NCI-H1930 (cell line): ENCODE data around the gene PARP15.
A peak's percentile ranks its signal among the peaks of the same experiment; 100 is the strongest.
"Not testable (repeated sequence)": the region's sequence is repeated elsewhere in the genome, so short reads cannot be mapped to it uniquely, and the experiment has no call there.

Experiments
- DNase-seq, 2 experiments: peaks; one replicate each; lab custom pipeline; 2025; lab: John Stamatoyannopoulos, UW

PARP15 gene

GRCh38 chr3:122577409-122578031 is at the start of gene PARP15:
Gene PARP15 (plus strand): TSS chr3:122577650. CDS start chr3:122577668, 18 bp downstream.
- no peak for DNase-seq

DNA sequence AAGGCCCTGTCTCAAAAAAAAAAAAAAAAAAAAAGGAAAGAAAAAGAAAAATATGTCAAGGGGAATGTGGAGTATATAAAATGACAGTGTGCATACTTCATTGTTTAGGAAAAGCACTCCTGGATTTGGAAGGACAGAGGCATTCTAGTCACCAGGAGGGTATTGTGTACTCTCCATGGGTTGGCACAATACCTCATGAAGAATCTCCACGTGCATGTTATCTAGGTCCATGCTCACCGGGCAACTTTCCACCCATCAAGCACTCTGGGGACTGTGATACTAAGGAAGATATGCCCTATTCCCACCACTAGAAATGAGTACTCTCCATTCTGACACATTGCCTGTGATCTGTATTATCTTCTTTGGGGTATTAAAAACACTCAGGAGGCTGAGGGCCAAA is 47.3 kb upstream of the PARP15 start:
- DNase-seq: no peak

DNA sequence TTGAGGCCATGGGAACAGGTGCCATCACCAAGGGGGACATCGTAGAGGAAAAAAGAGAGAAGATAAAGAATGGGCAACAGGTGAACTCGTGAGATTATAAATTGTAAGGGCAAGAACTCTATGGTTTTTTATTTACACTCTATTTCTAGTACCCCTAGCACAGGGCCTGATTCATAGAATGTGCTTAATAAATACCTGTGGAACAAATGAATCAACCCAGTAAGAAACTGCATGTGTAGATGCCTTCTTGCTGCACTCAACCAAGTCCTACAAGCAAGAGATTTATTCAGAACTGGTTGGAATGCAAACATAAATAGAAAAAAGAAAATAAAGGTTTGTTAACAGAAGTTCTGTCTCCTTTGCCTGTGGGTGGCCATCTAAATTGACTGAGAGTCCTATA is 44.0 kb upstream of the PARP15 start:
- no peak for DNase-seq

DNA sequence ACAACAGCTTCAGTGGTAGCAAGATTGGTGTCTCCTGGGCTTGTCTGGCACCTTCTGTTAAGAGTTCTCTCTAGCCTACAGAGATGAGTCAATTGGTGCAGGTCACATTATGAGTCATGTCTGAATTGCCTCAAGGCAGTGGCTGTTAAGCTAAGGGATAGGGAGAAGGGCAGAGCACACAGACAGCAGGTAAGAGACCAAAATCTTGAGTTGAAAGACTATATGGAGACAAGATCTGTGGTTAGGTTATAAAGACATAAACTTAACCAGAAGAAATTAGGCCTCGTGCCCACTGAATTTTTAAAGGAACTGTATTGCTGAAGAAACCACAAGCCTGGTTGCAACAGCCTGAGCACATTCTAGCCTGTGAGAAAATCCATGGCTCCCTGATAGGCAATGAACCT is 43.5 kb upstream of the PARP15 start:
- DNase-seq: no peak

DNA sequence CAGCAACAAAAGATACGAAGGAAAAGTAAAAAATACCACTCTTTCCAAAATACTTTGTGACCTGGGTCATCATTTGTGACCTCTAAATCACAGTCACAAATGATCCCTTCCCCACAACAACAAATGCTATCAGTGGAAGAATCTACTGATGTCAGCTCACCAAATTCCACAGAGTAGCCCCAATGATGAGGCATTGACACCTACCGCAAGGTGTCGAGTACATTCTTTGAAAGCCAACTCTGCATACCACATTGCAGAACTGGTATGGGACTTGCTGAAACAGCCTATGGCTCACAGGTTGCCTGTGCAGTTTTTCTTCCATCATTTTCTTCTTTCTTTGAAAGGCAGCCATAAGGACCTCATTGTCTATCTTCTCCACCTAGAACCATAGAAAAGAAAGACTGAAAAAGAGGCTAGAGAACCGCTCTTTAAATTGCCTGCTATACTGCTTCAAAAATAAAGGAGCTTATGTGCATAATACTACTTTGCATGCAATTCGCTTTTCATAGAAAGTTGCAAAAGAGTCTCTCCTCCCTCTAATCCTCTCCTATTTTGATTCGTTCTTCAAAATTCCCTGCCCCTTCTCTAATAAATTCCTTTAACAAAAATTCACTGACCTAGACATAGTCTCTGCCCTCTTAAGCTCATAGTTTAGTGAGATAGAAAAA is 41.4 kb upstream of the PARP15 start:
- DNase-seq: no peak

GRCh38 chr3:122536632-122537001 is 40.8 kb upstream of the PARP15 start:
- DNase-seq: no peak

- DNase-seq: no peak
These were observed 38.4 kb upstream of the PARP15 start for GRCh38 chr3:122538956-122539490.

GRCh38 chr3:122546151-122546550 is 31.3 kb upstream of the PARP15 start:
- DNase-seq: no peak

DNA sequence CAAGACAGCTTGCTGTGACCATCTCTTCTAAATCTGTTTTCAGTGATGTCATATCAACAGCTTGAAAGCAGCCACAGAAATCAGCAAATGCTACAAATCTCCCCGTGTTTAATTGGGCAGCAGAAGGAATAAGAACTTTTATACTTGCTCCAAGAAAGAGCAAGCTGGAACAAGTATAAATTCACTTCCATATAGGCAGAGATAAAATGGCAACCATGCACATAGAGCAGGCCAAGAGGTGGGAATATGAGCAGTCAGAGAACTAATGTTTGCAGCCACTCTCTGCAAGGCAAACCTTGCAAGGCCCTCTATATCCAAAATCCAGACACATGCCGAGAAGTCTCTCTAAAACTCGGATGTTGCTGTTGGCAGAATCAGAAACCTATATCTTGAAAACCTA is 29.4 kb upstream of the PARP15 start:
- no peak for DNase-seq

DNA sequence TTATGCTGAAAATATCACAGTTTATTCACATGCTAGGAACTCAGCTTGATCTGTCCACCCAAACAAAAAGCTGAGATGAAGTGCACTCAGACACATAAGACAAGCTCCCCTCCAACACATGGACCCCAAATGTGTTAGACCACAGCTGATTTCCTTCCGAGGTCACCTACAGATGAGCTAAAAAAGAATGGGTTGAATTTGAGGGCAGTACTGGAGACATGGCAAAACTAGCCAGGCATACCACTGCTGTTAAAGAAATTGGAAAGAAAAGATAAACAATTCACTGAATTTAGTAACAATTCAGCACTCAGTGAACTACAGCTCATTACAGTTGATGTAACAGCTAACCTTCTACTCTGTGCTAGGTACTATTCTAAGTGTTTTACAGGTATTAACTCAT is 28.8 kb upstream of the PARP15 start:
- DNase-seq: no peak

- no peak for DNase-seq
These were observed 24.3 kb upstream of the PARP15 start for GRCh38 chr3:122553171-122553570.

GRCh38 chr3:122555275-122556071 is 22.0 kb upstream of the PARP15 start:
- no peak for DNase-seq

GRCh38 chr3:122557356-122557755 is 20.1 kb upstream of the PARP15 start:
- no peak for DNase-seq

DNA sequence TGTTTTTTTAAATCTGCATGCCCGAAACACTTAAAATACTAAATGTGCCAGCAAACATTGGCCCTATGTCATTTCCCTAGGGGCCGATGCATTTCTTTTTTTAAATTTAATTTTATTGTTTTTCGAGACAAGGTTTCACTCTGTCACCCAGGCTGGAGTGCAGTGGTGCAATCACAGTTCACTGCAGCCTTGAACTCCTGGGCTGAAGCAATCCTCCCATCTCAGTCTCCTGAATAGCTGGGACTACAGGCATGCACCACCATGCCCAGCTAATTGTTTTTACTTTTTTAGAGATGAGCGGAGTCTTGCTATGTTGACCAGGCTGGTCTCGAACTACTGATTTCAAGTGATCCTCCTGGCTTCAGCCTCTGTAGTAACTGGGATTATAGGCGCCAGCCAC is 18.8 kb upstream of the PARP15 start:
- DNase-seq: no peak

GRCh38 chr3:122559906-122560305 is 17.5 kb upstream of the PARP15 start:
- no peak for DNase-seq

- peak in 1 of 2 experiments; percentile 35 for DNase-seq
These were observed 16.8 kb upstream of the PARP15 start for GRCh38 chr3:122560680-122561079.

DNA sequence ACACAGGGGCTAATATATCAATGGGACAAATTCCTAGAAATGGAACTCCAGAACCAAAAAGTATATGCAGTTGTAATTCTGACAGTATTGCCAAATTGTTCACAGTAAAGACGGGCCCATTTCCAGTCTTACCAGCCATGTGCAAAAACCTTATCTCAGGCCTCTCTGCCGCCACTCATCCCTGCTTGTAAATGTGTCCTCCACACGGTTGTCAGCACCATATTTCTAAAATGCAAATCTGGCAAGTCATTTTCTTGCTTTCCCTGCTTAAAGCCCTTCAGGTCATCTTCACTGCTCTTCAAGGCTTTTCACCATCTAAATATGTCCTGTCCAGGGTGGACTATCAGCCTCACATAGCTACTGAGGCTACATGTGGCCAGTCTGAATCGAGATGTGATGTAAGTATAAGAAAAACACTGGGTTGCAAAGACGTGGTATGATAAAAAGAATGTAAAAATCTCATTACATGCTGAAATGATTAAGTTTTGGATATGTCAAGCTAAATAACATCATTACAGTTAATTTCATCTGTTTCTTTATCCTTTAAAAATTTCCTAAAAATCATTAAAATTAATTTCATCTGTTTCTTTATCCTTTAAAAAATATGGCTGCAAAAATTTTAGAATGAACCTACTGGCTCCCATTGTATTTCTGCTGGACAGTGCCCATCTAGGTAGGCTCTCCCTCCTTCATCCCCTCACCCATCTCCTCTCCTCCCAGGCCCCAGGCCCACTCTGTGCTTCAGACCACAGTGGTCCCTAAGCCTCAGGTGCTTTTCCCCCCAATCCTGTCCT is 14.3 kb upstream of the PARP15 start:
- DNase-seq: no peak

GRCh38 chr3:122563717-122564025 is 13.8 kb upstream of the PARP15 start:
- DNase-seq: no peak

GRCh38 chr3:122564155-122564912 is 13.1 kb upstream of the PARP15 start, which contains the start of the genes DTX3L and PARP9:
Gene DTX3L (plus strand): TSS chr3:122564338. CDS start chr3:122564427, 89 bp downstream.
Gene PARP9 (minus strand): TSS chr3:122564300. CDS start chr3:122559620, 4,680 bp downstream.
- DNase-seq: peak; percentile 29 to 35

DNA sequence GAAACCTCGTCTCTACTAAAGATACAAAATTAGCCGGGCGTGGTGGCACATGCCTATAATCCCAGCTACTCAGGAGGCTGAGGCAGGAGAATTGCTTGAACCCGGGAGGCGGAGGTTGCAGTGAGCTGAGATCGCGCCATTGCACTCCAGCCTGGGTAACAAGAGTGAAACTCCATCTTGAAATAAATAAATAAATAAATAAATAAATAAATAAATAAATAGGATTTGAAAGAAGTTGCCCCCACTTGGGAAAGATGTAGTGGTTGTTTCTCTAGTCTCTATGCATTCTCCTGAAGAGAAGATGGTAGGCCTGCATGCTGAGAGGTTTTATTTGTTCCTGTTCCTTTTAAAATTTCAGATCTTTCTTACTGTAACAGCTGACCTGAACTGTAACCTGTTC is 9.3 kb upstream of the PARP15 start:
- not testable (repeated sequence) for DNase-seq

- DNase-seq: no peak
These were observed 8.7 kb upstream of the PARP15 start for GRCh38 chr3:122568755-122569154.
